GM04503 (cell line): ENCODE results near the gene PRR7.

Experiments used
- DNase-seq: peaks from one replicate; pipeline ENCODE4 v3.0.0-alpha.2; 2012; ENCODE audit warnings: low read depth

The PRR7 gene

GRCh38 chr5:177469750-177470525 is 23.3 kb downstream of the PRR7 start:
- no peak for DNase-seq

GRCh38 chr5:177470759-177471536 is 24.3 kb downstream of the PRR7 start:
- DNase-seq = no peak

- DNase-seq = no peak
Observed at GRCh38 chr5:177471610-177472356, 25.2 kb downstream of the PRR7 start.

GRCh38 chr5:177472460-177473442 is 26.1 kb downstream of the PRR7 start:
- DNase-seq = no peak

- no peak for DNase-seq
Observed at GRCh38 chr5:177473443-177474001, 26.9 kb downstream of the PRR7 start, which contains the start of gene DBN1. Gene DBN1, minus strand, starts transcription at chr5:177473634. Its CDS starts 113 bp downstream, at chr5:177473521.

GRCh38 chr5:177474002-177474476 is 27.4 kb downstream of the PRR7 start:
- no peak for DNase-seq

GRCh38 chr5:177474846-177475562 is 28.4 kb downstream of the PRR7 start:
- no peak for DNase-seq

GRCh38 chr5:177475563-177476427 is 29.2 kb downstream of the PRR7 start:
- DNase-seq = no peak

GRCh38 chr5:177476531-177477233 is 30.1 kb downstream of the PRR7 start:
- no peak for DNase-seq

- no peak for DNase-seq
Observed at GRCh38 chr5:177477701-177478477, 31.3 kb downstream of the PRR7 start.

- no peak for DNase-seq
Observed at GRCh38 chr5:177478711-177479646, 32.4 kb downstream of the PRR7 start.

- DNase-seq = no peak
Observed at GRCh38 chr5:177479774-177480173, 33.2 kb downstream of the PRR7 start.

GRCh38 chr5:177482359-177482795 is 35.8 kb downstream of the PRR7 start:
- DNase-seq = no peak

- no peak for DNase-seq
Observed at GRCh38 chr5:177483042-177483441, 36.4 kb downstream of the PRR7 start.

GRCh38 chr5:177483994-177484901 is 37.6 kb downstream of the PRR7 start:
- no peak for DNase-seq
